GM23338 (cell line): ENCODE measurements around the gene EDIL3. TPM values are rescaled to one million over a fixed set of nuclear protein-coding genes. Genes with fewer than 3 reads are reported as not detected.

Experiments used
- ATAC-seq: fragments of 200-7000 bp; cut with Tn5 transposase; 3 replicates; pipeline ENCODE4 v1.9.1; 2020
- DNase-seq: peaks from one replicate; pipeline ENCODE4 v3.0.0-alpha.2; 2015; ENCODE audit warnings: low spot score
- H2AFZ ChIP-seq: fragments of 200-600 bp; sonication (generic); 2 replicates; pipeline ENCODE4 v1.8.0; 2016; ENCODE audit warnings: antibody characterized with exemption, mild to moderate bottlenecking, moderate library complexity
- H3F3A ChIP-seq: fragments of 200-600 bp; sonication (generic); replicated peaks from 2 replicates; pipeline ENCODE4 v1.8.0; 2017; ENCODE audit warnings: antibody characterized with exemption, mixed run types, low read depth
- H3K27ac ChIP-seq: fragments of 200-600 bp; sonication (generic); 2 replicates; pipeline ENCODE4 v1.6.1; 2016; ENCODE audit warnings: low read depth
- H3K27me3 ChIP-seq: fragments of 200-600 bp; sonication (generic); 2 replicates; pipeline ENCODE4 v1.8.0; 2016; ENCODE audit warnings: mild to moderate bottlenecking, mixed run types, moderate library complexity; ENCODE audit not compliant: insufficient read depth
- H3K36me3 ChIP-seq: fragments of 200-600 bp; sonication (generic); 2 replicates; pipeline ENCODE4 v1.8.0; 2016; ENCODE audit warnings: mild to moderate bottlenecking; ENCODE audit not compliant: insufficient read depth
- H3K4me1 ChIP-seq: fragments of 200-600 bp; sonication (generic); 2 replicates; pipeline ENCODE4 v1.8.0; 2016; ENCODE audit warnings: mild to moderate bottlenecking, moderate library complexity; ENCODE audit not compliant: insufficient read depth
- H3K4me2 ChIP-seq: fragments of 200-600 bp; sonication (generic); 2 replicates; pipeline ENCODE4 v1.7.1; 2017; ENCODE audit warnings: mixed run types
- H3K4me3 ChIP-seq: fragments of 200-600 bp; sonication (generic); 2 replicates; pipeline ENCODE4 v1.6.1; 2016; ENCODE audit warnings: mixed run types
- H3K79me2 ChIP-seq: fragments of 200-600 bp; sonication (generic); replicated peaks from 2 replicates; pipeline ENCODE4 v1.8.0; 2017; ENCODE audit warnings: mild to moderate bottlenecking; ENCODE audit not compliant: insufficient read depth
- H3K9me2 ChIP-seq: fragments of 200-600 bp; sonication (generic); 2 replicates; pipeline ENCODE4 v1.8.0; 2017; ENCODE audit not compliant: insufficient read depth
- H4K20me1 ChIP-seq: fragments of 200-600 bp; sonication (generic); replicated peaks from 2 replicates; pipeline ENCODE4 v1.8.0; 2017; ENCODE audit warnings: mild to moderate bottlenecking; ENCODE audit not compliant: insufficient read depth
- H3K27ac Mint-ChIP-seq: 2 replicates; pipeline ENCODE4 v1.8.0; 2020; ENCODE audit warnings: inconsistent platforms, mild to moderate bottlenecking, moderate library complexity, mixed read lengths
- H3K27me3 Mint-ChIP-seq: 3 replicates; pipeline ENCODE4 v1.8.0; 2022; ENCODE audit warnings: low read depth, mild to moderate bottlenecking, moderate library complexity, mixed read lengths, inconsistent platforms; ENCODE audit not compliant: insufficient read depth, poor library complexity
- H3K36me3 Mint-ChIP-seq: 3 replicates; pipeline ENCODE4 v1.8.0; 2021; ENCODE audit warnings: low read depth, mild to moderate bottlenecking, inconsistent platforms, moderate library complexity, mixed read lengths
- H3K4me1 Mint-ChIP-seq: 3 replicates; pipeline ENCODE4 v1.8.0; 2020; ENCODE audit warnings: mild to moderate bottlenecking, inconsistent platforms, mixed read lengths
- H3K4me3 Mint-ChIP-seq: 3 replicates; pipeline ENCODE4 v1.8.0; 2021; ENCODE audit warnings: moderate library complexity, mild to moderate bottlenecking, inconsistent platforms, mixed read lengths
- H3K9me3 Mint-ChIP-seq: 3 replicates; pipeline ENCODE4 v1.8.0; 2020; ENCODE audit warnings: moderate library complexity, mild to moderate bottlenecking, inconsistent platforms, mixed read lengths
- CREB1 ChIP-seq: fragments of 250-450 bp; sonication (Bioruptor Pico); IDR thresholded peaks from 2 replicates; pipeline ENCODE4 v1.5.0; 2020; ENCODE audit warnings: low read depth, mild to moderate bottlenecking, moderate library complexity
- EZH2 ChIP-seq: fragments of 200-600 bp; sonication (generic); IDR thresholded peaks from one replicate; pipeline ENCODE4 v1.8.0; 2017; ENCODE audit warnings: antibody characterized with exemption, mild to moderate bottlenecking, low read depth; ENCODE audit not compliant: unreplicated experiment
- EZH2phosphoT487 ChIP-seq: fragments of 200-600 bp; sonication (generic); IDR thresholded peaks from one replicate; pipeline ENCODE4 v1.8.1; 2018; ENCODE audit warnings: antibody characterized with exemption; ENCODE audit not compliant: unreplicated experiment
- JUNB ChIP-seq: IDR thresholded peaks from one replicate; pipeline ENCODE4 v1.6.1; 2016; ENCODE audit warnings: antibody characterized with exemption; ENCODE audit not compliant: unreplicated experiment
- NANOG ChIP-seq: IDR thresholded peaks from 2 replicates; pipeline ENCODE4 v1.6.1; 2016; ENCODE audit warnings: antibody characterized with exemption, borderline replicate concordance
- POLR2AphosphoS5 ChIP-seq: IDR thresholded peaks from 2 replicates; pipeline ENCODE4 v1.6.1; 2016; ENCODE audit warnings: antibody characterized with exemption, low read depth
- STAT1 ChIP-seq: IDR thresholded peaks from one replicate; pipeline ENCODE4 v1.6.1; 2016; ENCODE audit warnings: antibody characterized with exemption; ENCODE audit not compliant: unreplicated experiment
- ZNF114 ChIP-seq: fragments of 250-450 bp; sonication (Bioruptor Pico); IDR thresholded peaks from 2 replicates; pipeline ENCODE4 v1.5.0; 2020; ENCODE audit warnings: mild to moderate bottlenecking, moderate library complexity
- ZNF331 ChIP-seq: fragments of 250-450 bp; sonication (Bioruptor Pico); IDR thresholded peaks from 2 replicates; pipeline ENCODE4 v1.5.0; 2020; ENCODE audit warnings: low read depth, mild to moderate bottlenecking, moderate library complexity
- polyA plus RNA-seq: library from polyadenylated mRNA; unstranded; fragments of >200 nt; fragmentation: Nextera tagmentation; extraction: Ambion mirVana; gene quantifications from 2 replicates; pipeline ENCODE4 v1.2.1, GENCODE V29; 2016
- total RNA-seq: library from RNA; depleted of rRNA; stranded (reverse); fragments of >200 nt; shearing (Covaris generic); gene quantifications from 2 replicates; pipeline ENCODE4 v1.2.3, GENCODE V29; 2014
- TF ChIP-seq, protein P1 (sequence below): IDR thresholded peaks from 2 replicates; pipeline ENCODE4 v1.6.1; 2016; ENCODE audit warnings: antibody characterized with exemption
- TF ChIP-seq, protein P2 (sequence below): IDR thresholded peaks from one replicate; pipeline ENCODE4 v1.6.1; 2018; ENCODE audit warnings: antibody characterized with exemption; ENCODE audit not compliant: unreplicated experiment
- TF ChIP-seq, protein P3 (sequence below): fragments of 250-450 bp; sonication (Bioruptor Pico); IDR thresholded peaks from 2 replicates; pipeline ENCODE4 v1.5.0; 2020; ENCODE audit warnings: mild to moderate bottlenecking, moderate library complexity
- TF ChIP-seq, protein P4 (sequence below), 2 experiments: fragments of 200-600 bp in 1 of 2; sonication (generic) in 1 of 2; conservative IDR thresholded peaks; 2 replicates each; pipeline versions ENCODE4 v1.5.1 to v1.6.1; 2016 to 2017; ENCODE audit warnings: antibody characterized with exemption in 2 of 2, low read depth in 2 of 2, mild to moderate bottlenecking in 2 of 2, moderate library complexity in 1 of 2

Gene EDIL3
- total and polyA plus RNA-seq, 2 experiments from 2014 or later: 43.3 to 61.9 TPM

GRCh38 chr5:84430079-84430478 is 45.4 kb upstream of the EDIL3 start:
- no peak overlapping the region for H2AFZ ChIP-seq
- H3K4me3 Mint-ChIP-seq: no peak overlapping the region
- H3K9me2 ChIP-seq: no peaks in the 10 kb centered on the region
- ATAC-seq (no peak), DNase-seq (no peak)
- no peaks in the 10 kb centered on the region for H3K79me2 ChIP-seq
- H3K27me3 Mint-ChIP-seq: peaks cover 1% of the 10 kb centered on the region
- no peak overlapping the region for H3K4me3 ChIP-seq
- H3K36me3 ChIP-seq: no peaks in the 10 kb centered on the region
- no peaks in the 10 kb centered on the region for H3F3A ChIP-seq
- H3K4me1 Mint-ChIP-seq: peaks cover 3% of the 10 kb centered on the region; the same call in 2 of the 3 replicates
- no peaks in the 10 kb centered on the region for H4K20me1 ChIP-seq
- H3K4me1 ChIP-seq: peaks cover 11% of the 10 kb centered on the region; the same call in 1 of the 2 replicates
- H3K4me2 ChIP-seq: no peak overlapping the region
- TF ChIP-seq ZNF331 (CRISPR knock-in tag) (no peak), POLR2AphosphoS5 (no peak), ZNF114 (CRISPR knock-in tag) (no peak), STAT1 (no peak), JUNB (no peak), CREB1 (CRISPR knock-in tag) (no peak), EZH2phosphoT487 (no peak), EZH2 (no peak), NANOG (no peak)
- TF ChIP-seq, protein P1, sequence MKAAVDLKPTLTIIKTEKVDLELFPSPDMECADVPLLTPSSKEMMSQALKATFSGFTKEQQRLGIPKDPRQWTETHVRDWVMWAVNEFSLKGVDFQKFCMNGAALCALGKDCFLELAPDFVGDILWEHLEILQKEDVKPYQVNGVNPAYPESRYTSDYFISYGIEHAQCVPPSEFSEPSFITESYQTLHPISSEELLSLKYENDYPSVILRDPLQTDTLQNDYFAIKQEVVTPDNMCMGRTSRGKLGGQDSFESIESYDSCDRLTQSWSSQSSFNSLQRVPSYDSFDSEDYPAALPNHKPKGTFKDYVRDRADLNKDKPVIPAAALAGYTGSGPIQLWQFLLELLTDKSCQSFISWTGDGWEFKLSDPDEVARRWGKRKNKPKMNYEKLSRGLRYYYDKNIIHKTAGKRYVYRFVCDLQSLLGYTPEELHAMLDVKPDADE: no peak
- TF ChIP-seq, protein P2, sequence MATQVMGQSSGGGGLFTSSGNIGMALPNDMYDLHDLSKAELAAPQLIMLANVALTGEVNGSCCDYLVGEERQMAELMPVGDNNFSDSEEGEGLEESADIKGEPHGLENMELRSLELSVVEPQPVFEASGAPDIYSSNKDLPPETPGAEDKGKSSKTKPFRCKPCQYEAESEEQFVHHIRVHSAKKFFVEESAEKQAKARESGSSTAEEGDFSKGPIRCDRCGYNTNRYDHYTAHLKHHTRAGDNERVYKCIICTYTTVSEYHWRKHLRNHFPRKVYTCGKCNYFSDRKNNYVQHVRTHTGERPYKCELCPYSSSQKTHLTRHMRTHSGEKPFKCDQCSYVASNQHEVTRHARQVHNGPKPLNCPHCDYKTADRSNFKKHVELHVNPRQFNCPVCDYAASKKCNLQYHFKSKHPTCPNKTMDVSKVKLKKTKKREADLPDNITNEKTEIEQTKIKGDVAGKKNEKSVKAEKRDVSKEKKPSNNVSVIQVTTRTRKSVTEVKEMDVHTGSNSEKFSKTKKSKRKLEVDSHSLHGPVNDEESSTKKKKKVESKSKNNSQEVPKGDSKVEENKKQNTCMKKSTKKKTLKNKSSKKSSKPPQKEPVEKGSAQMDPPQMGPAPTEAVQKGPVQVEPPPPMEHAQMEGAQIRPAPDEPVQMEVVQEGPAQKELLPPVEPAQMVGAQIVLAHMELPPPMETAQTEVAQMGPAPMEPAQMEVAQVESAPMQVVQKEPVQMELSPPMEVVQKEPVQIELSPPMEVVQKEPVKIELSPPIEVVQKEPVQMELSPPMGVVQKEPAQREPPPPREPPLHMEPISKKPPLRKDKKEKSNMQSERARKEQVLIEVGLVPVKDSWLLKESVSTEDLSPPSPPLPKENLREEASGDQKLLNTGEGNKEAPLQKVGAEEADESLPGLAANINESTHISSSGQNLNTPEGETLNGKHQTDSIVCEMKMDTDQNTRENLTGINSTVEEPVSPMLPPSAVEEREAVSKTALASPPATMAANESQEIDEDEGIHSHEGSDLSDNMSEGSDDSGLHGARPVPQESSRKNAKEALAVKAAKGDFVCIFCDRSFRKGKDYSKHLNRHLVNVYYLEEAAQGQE: no peak
- TF ChIP-seq, protein P3, sequence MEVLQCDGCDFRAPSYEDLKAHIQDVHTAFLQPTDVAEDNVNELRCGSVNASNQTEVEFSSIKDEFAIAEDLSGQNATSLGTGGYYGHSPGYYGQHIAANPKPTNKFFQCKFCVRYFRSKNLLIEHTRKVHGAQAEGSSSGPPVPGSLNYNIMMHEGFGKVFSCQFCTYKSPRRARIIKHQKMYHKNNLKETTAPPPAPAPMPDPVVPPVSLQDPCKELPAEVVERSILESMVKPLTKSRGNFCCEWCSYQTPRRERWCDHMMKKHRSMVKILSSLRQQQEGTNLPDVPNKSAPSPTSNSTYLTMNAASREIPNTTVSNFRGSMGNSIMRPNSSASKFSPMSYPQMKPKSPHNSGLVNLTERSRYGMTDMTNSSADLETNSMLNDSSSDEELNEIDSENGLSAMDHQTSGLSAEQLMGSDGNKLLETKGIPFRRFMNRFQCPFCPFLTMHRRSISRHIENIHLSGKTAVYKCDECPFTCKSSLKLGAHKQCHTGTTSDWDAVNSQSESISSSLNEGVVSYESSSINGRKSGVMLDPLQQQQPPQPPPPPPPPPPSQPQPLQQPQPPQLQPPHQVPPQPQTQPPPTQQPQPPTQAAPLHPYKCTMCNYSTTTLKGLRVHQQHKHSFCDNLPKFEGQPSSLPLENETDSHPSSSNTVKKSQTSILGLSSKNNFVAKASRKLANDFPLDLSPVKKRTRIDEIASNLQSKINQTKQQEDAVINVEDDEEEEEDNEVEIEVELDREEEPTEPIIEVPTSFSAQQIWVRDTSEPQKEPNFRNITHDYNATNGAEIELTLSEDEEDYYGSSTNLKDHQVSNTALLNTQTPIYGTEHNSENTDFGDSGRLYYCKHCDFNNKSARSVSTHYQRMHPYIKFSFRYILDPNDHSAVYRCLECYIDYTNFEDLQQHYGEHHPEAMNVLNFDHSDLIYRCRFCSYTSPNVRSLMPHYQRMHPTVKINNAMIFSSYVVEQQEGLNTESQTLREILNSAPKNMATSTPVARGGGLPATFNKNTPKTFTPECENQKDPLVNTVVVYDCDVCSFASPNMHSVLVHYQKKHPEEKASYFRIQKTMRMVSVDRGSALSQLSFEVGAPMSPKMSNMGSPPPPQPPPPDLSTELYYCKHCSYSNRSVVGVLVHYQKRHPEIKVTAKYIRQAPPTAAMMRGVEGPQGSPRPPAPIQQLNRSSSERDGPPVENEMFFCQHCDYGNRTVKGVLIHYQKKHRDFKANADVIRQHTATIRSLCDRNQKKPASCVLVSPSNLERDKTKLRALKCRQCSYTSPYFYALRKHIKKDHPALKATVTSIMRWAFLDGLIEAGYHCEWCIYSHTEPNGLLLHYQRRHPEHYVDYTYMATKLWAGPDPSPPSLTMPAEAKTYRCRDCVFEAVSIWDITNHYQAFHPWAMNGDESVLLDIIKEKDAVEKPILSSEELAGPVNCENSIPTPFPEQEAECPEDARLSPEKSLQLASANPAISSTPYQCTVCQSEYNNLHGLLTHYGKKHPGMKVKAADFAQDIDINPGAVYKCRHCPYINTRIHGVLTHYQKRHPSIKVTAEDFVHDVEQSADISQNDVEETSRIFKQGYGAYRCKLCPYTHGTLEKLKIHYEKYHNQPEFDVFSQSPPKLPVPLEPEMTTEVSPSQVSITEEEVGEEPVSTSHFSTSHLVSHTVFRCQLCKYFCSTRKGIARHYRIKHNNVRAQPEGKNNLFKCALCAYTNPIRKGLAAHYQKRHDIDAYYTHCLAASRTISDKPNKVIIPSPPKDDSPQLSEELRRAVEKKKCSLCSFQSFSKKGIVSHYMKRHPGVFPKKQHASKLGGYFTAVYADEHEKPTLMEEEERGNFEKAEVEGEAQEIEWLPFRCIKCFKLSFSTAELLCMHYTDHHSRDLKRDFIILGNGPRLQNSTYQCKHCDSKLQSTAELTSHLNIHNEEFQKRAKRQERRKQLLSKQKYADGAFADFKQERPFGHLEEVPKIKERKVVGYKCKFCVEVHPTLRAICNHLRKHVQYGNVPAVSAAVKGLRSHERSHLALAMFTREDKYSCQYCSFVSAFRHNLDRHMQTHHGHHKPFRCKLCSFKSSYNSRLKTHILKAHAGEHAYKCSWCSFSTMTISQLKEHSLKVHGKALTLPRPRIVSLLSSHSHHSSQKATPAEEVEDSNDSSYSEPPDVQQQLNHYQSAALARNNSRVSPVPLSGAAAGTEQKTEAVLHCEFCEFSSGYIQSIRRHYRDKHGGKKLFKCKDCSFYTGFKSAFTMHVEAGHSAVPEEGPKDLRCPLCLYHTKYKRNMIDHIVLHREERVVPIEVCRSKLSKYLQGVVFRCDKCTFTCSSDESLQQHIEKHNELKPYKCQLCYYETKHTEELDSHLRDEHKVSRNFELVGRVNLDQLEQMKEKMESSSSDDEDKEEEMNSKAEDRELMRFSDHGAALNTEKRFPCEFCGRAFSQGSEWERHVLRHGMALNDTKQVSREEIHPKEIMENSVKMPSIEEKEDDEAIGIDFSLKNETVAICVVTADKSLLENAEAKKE (CRISPR knock-in tag): no peak
- TF ChIP-seq, protein P4, sequence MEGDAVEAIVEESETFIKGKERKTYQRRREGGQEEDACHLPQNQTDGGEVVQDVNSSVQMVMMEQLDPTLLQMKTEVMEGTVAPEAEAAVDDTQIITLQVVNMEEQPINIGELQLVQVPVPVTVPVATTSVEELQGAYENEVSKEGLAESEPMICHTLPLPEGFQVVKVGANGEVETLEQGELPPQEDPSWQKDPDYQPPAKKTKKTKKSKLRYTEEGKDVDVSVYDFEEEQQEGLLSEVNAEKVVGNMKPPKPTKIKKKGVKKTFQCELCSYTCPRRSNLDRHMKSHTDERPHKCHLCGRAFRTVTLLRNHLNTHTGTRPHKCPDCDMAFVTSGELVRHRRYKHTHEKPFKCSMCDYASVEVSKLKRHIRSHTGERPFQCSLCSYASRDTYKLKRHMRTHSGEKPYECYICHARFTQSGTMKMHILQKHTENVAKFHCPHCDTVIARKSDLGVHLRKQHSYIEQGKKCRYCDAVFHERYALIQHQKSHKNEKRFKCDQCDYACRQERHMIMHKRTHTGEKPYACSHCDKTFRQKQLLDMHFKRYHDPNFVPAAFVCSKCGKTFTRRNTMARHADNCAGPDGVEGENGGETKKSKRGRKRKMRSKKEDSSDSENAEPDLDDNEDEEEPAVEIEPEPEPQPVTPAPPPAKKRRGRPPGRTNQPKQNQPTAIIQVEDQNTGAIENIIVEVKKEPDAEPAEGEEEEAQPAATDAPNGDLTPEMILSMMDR (conservative IDR thresholded peaks at IDR 0.05; ENCODE audit: low read depth in 2 of 2): no peak
- H3K36me3 Mint-ChIP-seq: 0 out of 3 replicates have a peak, but pooled peaks cover 3% of the 10 kb centered on the region
- peaks cover 4% of the 10 kb centered on the region; the same call in 1 of the 3 replicates for H3K9me3 Mint-ChIP-seq
- H3K27ac Mint-ChIP-seq: no peak overlapping the region
- no peak overlapping the region for H3K27ac ChIP-seq
- no peaks in the 10 kb centered on the region for H3K27me3 ChIP-seq
